Fibroblast of lung (primary cell): Measurements from ENCODE around the gene THSD7A. TPM values are rescaled to one million over a fixed set of nuclear protein-coding genes. Genes with fewer than 3 reads are reported as not detected.

Source experiments
- DNase-seq, 2 donors: peaks; one replicate each; pipeline versions ENCODE4 v3.0.0 to v3.0.0-alpha.2; 2010; ENCODE audit warnings: low read depth in 2 of 2
- H2AFZ ChIP-seq: 2 replicates; pipeline ENCODE4 v1.5.1; 2012; ENCODE audit warnings: low read length, control low read depth, inconsistent platforms
- H3K27ac ChIP-seq: 2 replicates; pipeline ENCODE4 v1.5.1; 2011; ENCODE audit warnings: low read length, control low read depth; ENCODE audit not compliant: insufficient read depth
- H3K27me3 ChIP-seq: 2 replicates; pipeline ENCODE4 v1.5.1; 2011; ENCODE audit warnings: mild to moderate bottlenecking, low read length; ENCODE audit not compliant: control insufficient read depth, insufficient read depth
- H3K36me3 ChIP-seq: 2 replicates; pipeline ENCODE4 v1.5.1; 2011; ENCODE audit warnings: low read length; ENCODE audit not compliant: control insufficient read depth, insufficient read depth
- H3K4me1 ChIP-seq: 2 replicates; pipeline ENCODE4 v1.5.1; 2011; ENCODE audit warnings: low read length; ENCODE audit not compliant: control insufficient read depth, insufficient read depth; ENCODE audit errors: extremely low read depth
- H3K4me2 ChIP-seq: 2 replicates; pipeline ENCODE4 v1.5.1; 2011; ENCODE audit warnings: low read length, control low read depth; ENCODE audit not compliant: insufficient read depth; ENCODE audit errors: extremely low read depth
- H3K4me3 ChIP-seq, 4 experiments: fragments of 200-600 bp in 1 of 4; sonication (generic) in 1 of 4; replicated peaks in 1 of 4; 2 replicates each; pipeline ENCODE4 v1.5.1; 2011 to 2016; ENCODE audit warnings: low read length in 4 of 4, low read depth in 3 of 4, mild to moderate bottlenecking in 3 of 4, control low read depth in 2 of 4, inconsistent platforms in 1 of 4, mixed read lengths in 1 of 4; ENCODE audit not compliant: insufficient read depth in 1 of 4; ENCODE audit errors: control extremely low read depth in 1 of 4
- H3K79me2 ChIP-seq: 2 replicates; pipeline ENCODE4 v1.5.1; 2012; ENCODE audit warnings: mild to moderate bottlenecking, low read length, inconsistent platforms; ENCODE audit not compliant: control insufficient read depth, insufficient read depth
- H3K9ac ChIP-seq: 2 replicates; pipeline ENCODE4 v1.5.1; 2011; ENCODE audit warnings: mild to moderate bottlenecking, low read length, control low read depth; ENCODE audit not compliant: insufficient read depth
- H3K9me3 ChIP-seq: 2 replicates; pipeline ENCODE4 v1.5.1; 2012; ENCODE audit warnings: low read depth, low read length; ENCODE audit not compliant: control insufficient read depth, insufficient read depth
- H4K20me1 ChIP-seq: 2 replicates; pipeline ENCODE4 v1.5.1; 2011; ENCODE audit warnings: low read length; ENCODE audit not compliant: control insufficient read depth, insufficient read depth; ENCODE audit errors: extremely low read depth
- EZH2 ChIP-seq: IDR thresholded peaks from 2 replicates; pipeline ENCODE4 v1.5.1; 2012; ENCODE audit warnings: low read length, control low read depth, mild to moderate bottlenecking; ENCODE audit errors: missing control alignments
- polyA plus RNA-seq, 2 donors: library from polyadenylated mRNA; depleted of rRNA in 1 of 2; stranded (reverse) in 1 of 2; unstranded in 1 of 2; fragments of >200 nt; gene quantifications; 2 replicates each; pipeline ENCODE4 v1.2.1, GENCODE V29; 2011 to 2012; ENCODE audit warnings: missing spikeins in 1 of 2
- total RNA-seq: library from RNA; depleted of rRNA; stranded (reverse); fragments of >200 nt; gene quantifications from 2 replicates; pipeline ENCODE4 v1.2.1, GENCODE V29; 2014
- TF ChIP-seq, protein P1 (sequence below), 2 donors: IDR thresholded peaks in 1 of 2; conservative IDR thresholded peaks in 1 of 2; 1 replicate in 1 of 2; 2 replicates in 1 of 2; pipeline ENCODE4 v1.5.1; 2011 to 2012; ENCODE audit warnings: low read length in 2 of 2, control low read depth in 1 of 2, inconsistent platforms in 1 of 2, low read depth in 1 of 2, mild to moderate bottlenecking in 1 of 2

The THSD7A gene
- total and polyA plus RNA-seq, 2 donors (not counting 1 experiment from before 2014, with no cell fraction given), result 0.02 to 0.83 TPM

DNA sequence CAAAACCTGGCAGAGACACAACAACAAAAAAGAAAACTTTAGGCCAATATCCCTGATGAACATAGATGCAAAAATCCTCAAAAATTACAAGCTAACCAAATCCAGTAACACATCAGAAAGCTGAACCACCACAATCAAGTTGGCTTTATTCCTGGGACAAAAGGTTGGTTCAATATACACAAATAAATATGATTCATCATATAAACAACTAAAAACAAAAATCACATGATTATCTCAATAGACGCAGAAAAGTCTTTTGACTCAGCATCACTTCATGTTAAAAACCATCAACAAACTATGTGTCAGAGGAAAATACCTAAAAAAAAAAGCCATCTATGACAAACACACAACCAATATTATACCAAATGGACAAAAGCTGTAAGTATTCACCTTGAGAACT, 283.5 kb downstream of the THSD7A start:
- no peak overlapping the region for H3K4me2 ChIP-seq
- DNase-seq, result peak in 1 of 2 donors; percentile 71
- no peaks in the 10 kb centered on the region for H3K27me3 ChIP-seq
- no peak overlapping the region for H3K27ac ChIP-seq
- no peaks in the 10 kb centered on the region for H3K9me3 ChIP-seq
- H3K4me1 ChIP-seq, result no peaks in the 10 kb centered on the region
- no peaks in the 10 kb centered on the region for H3K79me2 ChIP-seq
- TF ChIP-seq, protein P1, sequence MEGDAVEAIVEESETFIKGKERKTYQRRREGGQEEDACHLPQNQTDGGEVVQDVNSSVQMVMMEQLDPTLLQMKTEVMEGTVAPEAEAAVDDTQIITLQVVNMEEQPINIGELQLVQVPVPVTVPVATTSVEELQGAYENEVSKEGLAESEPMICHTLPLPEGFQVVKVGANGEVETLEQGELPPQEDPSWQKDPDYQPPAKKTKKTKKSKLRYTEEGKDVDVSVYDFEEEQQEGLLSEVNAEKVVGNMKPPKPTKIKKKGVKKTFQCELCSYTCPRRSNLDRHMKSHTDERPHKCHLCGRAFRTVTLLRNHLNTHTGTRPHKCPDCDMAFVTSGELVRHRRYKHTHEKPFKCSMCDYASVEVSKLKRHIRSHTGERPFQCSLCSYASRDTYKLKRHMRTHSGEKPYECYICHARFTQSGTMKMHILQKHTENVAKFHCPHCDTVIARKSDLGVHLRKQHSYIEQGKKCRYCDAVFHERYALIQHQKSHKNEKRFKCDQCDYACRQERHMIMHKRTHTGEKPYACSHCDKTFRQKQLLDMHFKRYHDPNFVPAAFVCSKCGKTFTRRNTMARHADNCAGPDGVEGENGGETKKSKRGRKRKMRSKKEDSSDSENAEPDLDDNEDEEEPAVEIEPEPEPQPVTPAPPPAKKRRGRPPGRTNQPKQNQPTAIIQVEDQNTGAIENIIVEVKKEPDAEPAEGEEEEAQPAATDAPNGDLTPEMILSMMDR (conservative IDR thresholded peaks at IDR 0.05 in 1 of 2, IDR thresholded peaks at IDR 0.05 in 1 of 2; ENCODE audit: low read depth in 1 of 2, low read length in 2 of 2), result no peak
- TF ChIP-seq EZH2, result no peak
- H2AFZ ChIP-seq, result no peak overlapping the region
- no peak overlapping the region for H3K9ac ChIP-seq
- H3K36me3 ChIP-seq, result no peaks in the 10 kb centered on the region
- no peak overlapping the region for H3K4me3 ChIP-seq
- no peaks in the 10 kb centered on the region for H4K20me1 ChIP-seq

DNA sequence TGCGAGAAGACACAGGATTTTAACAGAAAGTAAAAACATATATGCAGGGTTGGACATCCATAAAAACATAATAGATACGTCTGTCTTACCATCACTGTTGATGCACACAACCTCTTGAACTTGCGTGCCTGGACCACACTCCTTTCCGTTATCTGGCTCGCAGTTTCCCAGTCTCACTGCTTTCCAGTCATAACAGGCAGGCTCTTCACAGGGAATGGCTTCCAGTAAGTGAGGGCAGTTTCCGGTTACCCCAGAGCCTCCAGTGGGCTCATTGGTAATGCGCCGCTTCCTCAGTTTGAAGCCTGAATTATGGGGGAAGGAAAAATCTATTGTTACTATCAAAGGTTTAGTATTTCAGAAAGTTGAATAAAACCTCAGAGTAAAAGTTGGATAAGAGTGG, 290.7 kb downstream of the THSD7A start:
- H3K36me3 ChIP-seq, result no peaks in the 10 kb centered on the region
- H3K27ac ChIP-seq, result no peak overlapping the region
- DNase-seq, result no peak
- no peak overlapping the region for H3K4me2 ChIP-seq
- no peak overlapping the region for H3K4me3 ChIP-seq
- no peaks in the 10 kb centered on the region for H3K4me1 ChIP-seq
- no peak overlapping the region for H2AFZ ChIP-seq
- no peaks in the 10 kb centered on the region for H3K27me3 ChIP-seq
- H3K9ac ChIP-seq, result no peak overlapping the region
- H4K20me1 ChIP-seq, result no peaks in the 10 kb centered on the region
- no peaks in the 10 kb centered on the region for H3K79me2 ChIP-seq
- no peaks in the 10 kb centered on the region for H3K9me3 ChIP-seq
- TF ChIP-seq EZH2, result no peak
- TF ChIP-seq, protein P1 (conservative IDR thresholded peaks at IDR 0.05 in 1 of 2, IDR thresholded peaks at IDR 0.05 in 1 of 2; ENCODE audit: low read depth in 1 of 2, low read length in 2 of 2), result no peak

DNA sequence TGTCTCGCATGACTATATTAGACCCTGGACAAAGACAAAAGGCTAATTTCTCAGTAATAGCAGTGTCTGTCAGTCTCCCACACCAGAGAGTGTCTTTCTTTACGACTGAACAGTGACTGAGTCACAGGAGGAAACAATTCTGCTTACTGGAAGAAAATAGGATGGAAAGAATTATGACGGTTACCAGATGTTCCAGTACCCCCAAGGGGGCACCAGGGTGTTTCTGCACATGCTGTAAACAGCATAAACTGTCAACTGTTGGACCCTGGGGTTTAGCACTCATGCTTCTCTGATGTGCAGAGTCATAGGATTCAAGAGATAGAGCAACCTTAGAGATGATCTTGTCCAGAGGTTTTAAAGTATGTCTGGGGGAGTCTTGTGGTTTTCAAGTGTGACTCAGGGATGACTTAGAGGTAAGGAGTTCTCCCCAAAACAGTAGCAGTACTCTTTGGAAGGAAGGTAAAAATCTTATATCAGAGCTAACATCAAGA, 291.7 kb downstream of the THSD7A start:
- Histone ChIP-seq H3K79me2 (no peaks in the 10 kb centered on the region), H3K27ac (no peak overlapping the region), H3K9me3 (no peaks in the 10 kb centered on the region), H3K27me3 (no peaks in the 10 kb centered on the region), H3K4me2 (no peak overlapping the region), H4K20me1 (no peaks in the 10 kb centered on the region), H3K4me3 (no peak overlapping the region), H3K9ac (no peak overlapping the region), H2AFZ (no peak overlapping the region), H3K36me3 (no peaks in the 10 kb centered on the region), H3K4me1 (no peaks in the 10 kb centered on the region)
- TF ChIP-seq, protein P1 (conservative IDR thresholded peaks at IDR 0.05 in 1 of 2, IDR thresholded peaks at IDR 0.05 in 1 of 2; ENCODE audit: low read depth in 1 of 2, low read length in 2 of 2), result no peak
- TF ChIP-seq EZH2, result no peak
- DNase-seq, result peak; percentile 23 to 88
